Measurements from ENCODE around the gene PRPF31. TPM values are rescaled to one million over a fixed set of nuclear protein-coding genes. Genes with fewer than 3 reads are reported as not detected.

The PRPF31 gene
- total and polyA plus RNA-seq, 4 donors, result 34.1 to 54.1 (median 51.7) TPM

DNA sequence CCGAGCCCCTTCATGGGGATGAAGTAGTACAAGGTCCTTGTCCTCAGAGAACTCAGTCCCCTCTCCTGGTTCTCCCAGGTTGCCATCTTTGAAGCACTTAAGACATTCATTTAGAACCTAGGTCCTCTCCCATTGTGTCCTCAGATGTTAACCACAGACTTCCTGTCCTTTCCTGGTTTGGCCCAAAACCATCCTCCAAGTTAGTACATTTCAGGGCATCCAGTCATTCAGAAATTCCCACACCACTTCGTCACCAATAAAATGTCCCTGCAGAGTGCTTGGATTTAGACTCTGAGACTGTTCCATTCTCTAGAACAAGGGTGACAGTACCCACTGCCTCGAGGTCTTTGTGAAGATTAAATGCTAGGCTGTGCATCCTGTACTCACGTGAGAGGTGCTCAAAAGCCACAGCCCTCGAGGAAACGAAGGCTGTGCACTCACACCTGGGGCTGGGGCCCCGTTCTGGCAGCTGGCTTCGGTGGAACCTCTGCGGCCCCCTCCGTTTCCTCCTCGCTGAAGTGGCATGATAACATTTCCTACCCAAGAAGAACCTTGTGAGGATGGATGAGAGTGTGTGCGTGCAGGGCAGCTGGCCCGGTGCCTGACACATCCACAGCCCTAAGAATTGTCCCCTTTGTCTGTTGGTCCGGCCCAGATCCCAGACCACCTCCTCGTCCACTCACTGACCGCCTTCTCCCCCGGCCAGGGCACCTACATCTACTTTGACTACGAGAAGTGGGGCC, 39.2 kb downstream of the PRPF31 start:
- DNase-seq (no peak), ATAC-seq (ENCODE audit: insufficient read depth, low FRiP score) (no peak)
- Histone ChIP-seq H3K4me1 (ENCODE audit: control insufficient read depth in 5 of 5, insufficient read depth in 5 of 5, low read length in 5 of 5) (peaks cover 4 to 8% (median 7%) of the 10 kb centered on the region in 5 donors), H3K9me3 (ENCODE audit: control insufficient read depth in 4 of 4, insufficient read depth in 3 of 4, low read length in 3 of 4) (no peaks in the 10 kb centered on the region), H3K27ac (ENCODE audit: low read depth in 1 of 2, low read length in 1 of 2) (no peak overlapping the region), H3K4me3 (no peak overlapping the region), H3K27me3 (ENCODE audit: control insufficient read depth in 3 of 3, insufficient read depth in 3 of 3, low read length in 2 of 3) (no peaks in the 10 kb centered on the region), H3K36me3 (ENCODE audit: control insufficient read depth in 4 of 4, insufficient read depth in 4 of 4, low read length in 4 of 4) (peaks cover 14 to 70% (median 25%) of the 10 kb centered on the region in 4 donors), H3K9ac (ENCODE audit: insufficient read depth in 1 of 2, low read length in 2 of 2) (no peak overlapping the region)
- TF ChIP-seq, protein P1, sequence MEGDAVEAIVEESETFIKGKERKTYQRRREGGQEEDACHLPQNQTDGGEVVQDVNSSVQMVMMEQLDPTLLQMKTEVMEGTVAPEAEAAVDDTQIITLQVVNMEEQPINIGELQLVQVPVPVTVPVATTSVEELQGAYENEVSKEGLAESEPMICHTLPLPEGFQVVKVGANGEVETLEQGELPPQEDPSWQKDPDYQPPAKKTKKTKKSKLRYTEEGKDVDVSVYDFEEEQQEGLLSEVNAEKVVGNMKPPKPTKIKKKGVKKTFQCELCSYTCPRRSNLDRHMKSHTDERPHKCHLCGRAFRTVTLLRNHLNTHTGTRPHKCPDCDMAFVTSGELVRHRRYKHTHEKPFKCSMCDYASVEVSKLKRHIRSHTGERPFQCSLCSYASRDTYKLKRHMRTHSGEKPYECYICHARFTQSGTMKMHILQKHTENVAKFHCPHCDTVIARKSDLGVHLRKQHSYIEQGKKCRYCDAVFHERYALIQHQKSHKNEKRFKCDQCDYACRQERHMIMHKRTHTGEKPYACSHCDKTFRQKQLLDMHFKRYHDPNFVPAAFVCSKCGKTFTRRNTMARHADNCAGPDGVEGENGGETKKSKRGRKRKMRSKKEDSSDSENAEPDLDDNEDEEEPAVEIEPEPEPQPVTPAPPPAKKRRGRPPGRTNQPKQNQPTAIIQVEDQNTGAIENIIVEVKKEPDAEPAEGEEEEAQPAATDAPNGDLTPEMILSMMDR (IDR thresholded peaks at IDR 0.05; ENCODE audit: control extremely low read depth, extremely low read depth), result no peak
- WGBS, 2 donors, result 59 to 64% methylated on average over 18 of the region's 18 CpGs

DNA sequence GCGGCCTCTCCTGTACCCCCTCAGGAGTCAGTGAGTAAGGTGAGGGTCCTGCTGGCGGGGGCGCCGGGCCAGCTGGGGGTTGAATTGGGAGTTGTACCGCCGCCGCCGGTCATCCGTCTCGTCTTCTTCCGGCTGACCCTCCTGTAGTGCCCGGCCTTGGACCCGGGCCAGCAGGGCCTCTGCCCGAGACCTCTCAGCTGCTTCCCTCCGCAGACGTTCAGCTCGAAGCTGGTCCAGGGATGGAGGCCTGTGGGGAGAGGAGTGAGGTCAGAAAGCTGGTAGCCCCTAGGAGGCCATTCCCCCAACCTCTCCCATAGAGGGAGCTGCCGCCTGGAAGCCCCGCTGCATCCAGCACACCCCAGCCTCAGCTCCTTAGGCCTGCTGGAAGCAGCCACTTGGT, 40.1 kb downstream of the PRPF31 start:
- no peaks in the 10 kb centered on the region for H3K9me3 ChIP-seq (ENCODE audit: control insufficient read depth in 4 of 4, insufficient read depth in 3 of 4, low read length in 3 of 4)
- peaks cover 4 to 14% (median 7%) of the 10 kb centered on the region in 5 donors for H3K4me1 ChIP-seq (ENCODE audit: control insufficient read depth in 5 of 5, insufficient read depth in 5 of 5, low read length in 5 of 5)
- no peak overlapping the region for H3K9ac ChIP-seq (ENCODE audit: insufficient read depth in 1 of 2, low read length in 2 of 2)
- H3K27ac ChIP-seq (ENCODE audit: low read depth in 1 of 2, low read length in 1 of 2), result peak overlapping the region in 1 of 2 donors; percentile 7
- H3K36me3 ChIP-seq (ENCODE audit: control insufficient read depth in 4 of 4, insufficient read depth in 4 of 4, low read length in 4 of 4), result peaks cover 9 to 62% (median 23%) of the 10 kb centered on the region in 4 donors
- DNase-seq (no peak), ATAC-seq (ENCODE audit: insufficient read depth, low FRiP score) (no peak)
- no peak overlapping the region for H3K4me3 ChIP-seq
- TF ChIP-seq, protein P1 (IDR thresholded peaks at IDR 0.05; ENCODE audit: control extremely low read depth, extremely low read depth), result no peak
- 73 to 81% methylated on average over 19 of the region's 19 CpGs for WGBS, 2 donors
- H3K27me3 ChIP-seq (ENCODE audit: control insufficient read depth in 3 of 3, insufficient read depth in 3 of 3, low read length in 2 of 3), result no peaks in the 10 kb centered on the region

- ATAC-seq (ENCODE audit: insufficient read depth, low FRiP score) (no peak), DNase-seq (no peak)
- Histone ChIP-seq H3K9ac (ENCODE audit: insufficient read depth in 1 of 2, low read length in 2 of 2) (no peak overlapping the region), H3K4me3 (no peak overlapping the region), H3K4me1 (ENCODE audit: control insufficient read depth in 5 of 5, insufficient read depth in 5 of 5, low read length in 5 of 5) (peaks cover 4 to 20% (median 9%) of the 10 kb centered on the region in 5 donors), H3K27ac (ENCODE audit: low read depth in 1 of 2, low read length in 1 of 2) (no peak overlapping the region), H3K9me3 (ENCODE audit: control insufficient read depth in 4 of 4, insufficient read depth in 3 of 4, low read length in 3 of 4) (no peaks in the 10 kb centered on the region), H3K27me3 (ENCODE audit: control insufficient read depth in 3 of 3, insufficient read depth in 3 of 3, low read length in 2 of 3) (no peaks in the 10 kb centered on the region), H3K36me3 (ENCODE audit: control insufficient read depth in 4 of 4, insufficient read depth in 4 of 4, low read length in 4 of 4) (peaks cover 9 to 58% (median 18%) of the 10 kb centered on the region in 4 donors)
- WGBS, 2 donors, result 84 to 89% methylated on average over 8 to 11 of the region's 11 CpGs
- TF ChIP-seq, protein P1 (IDR thresholded peaks at IDR 0.05; ENCODE audit: control extremely low read depth, extremely low read depth), result no peak
Measured at GRCh38 chr19:54156490-54156889, 40.9 kb downstream of the PRPF31 start.
